GM20431 (cell line): ENCODE measurements around the gene SLC25A39.

Source experiments
- in situ Hi-C: fragments of 300-500 bp; cut with MseI, MboI; formaldehyde crosslinking; loops from one replicate; pipeline ENCODE4 v1.15.0; 2020; ENCODE audit warnings: low sequenced_read_pairs; ENCODE audit not compliant: unreplicated experiment

SLC25A39 gene

GRCh38 chr17:44315760-44316731 lies 8.6 kb downstream of the SLC25A39 start:
- in situ Hi-C loops: loop anchor here (10.0 kb wide), 1 partner anchor 61 kb away; no protein-coding TSS in a partner anchor

GRCh38 chr17:44314869-44315661 lies 9.6 kb downstream of the SLC25A39 start:
- in situ Hi-C loops: loop anchor here (10.0 kb wide), 1 partner anchor 60 kb away; no protein-coding TSS in a partner anchor

DNA sequence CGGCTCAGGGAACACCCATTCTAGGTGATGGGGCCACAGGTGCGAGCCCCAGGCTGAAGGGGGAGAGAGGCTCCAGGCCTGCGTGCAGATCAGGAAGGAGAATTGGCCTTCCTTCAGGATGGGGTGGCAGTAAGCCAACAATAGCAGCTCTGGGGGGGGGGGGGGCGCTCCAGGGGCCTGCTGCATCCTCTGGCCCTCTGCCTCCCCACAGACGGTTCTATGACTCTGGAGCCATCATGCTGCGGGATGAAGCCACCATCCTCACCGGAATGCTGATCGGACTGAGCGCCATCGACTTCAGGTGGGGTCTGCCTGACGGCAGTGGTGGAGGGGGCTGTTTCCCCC lies 10.1 kb downstream of the SLC25A39 start:
- in situ Hi-C loops: loop anchor here (10.0 kb wide), 1 partner anchor 60 kb away; no protein-coding TSS in a partner anchor

DNA sequence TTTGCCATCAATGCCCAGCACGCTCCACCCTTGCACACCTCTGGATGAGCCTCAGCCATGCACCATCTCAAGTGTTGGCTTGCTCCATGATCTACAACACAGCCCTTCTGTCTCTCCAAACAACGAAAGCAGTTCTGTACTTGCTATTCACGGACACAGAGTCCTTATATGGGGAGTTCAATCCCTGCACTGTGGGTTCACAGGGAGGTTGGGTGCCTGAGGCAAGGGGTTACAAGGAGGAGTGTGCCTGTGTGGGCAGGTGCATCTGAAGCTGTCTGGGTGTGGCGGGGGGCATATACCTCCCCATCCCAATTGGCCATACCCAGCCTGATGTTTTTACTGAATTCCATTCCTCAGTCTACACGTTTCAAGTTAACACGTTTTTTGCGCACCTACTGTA lies 10.6 kb downstream of the SLC25A39 start:
- in situ Hi-C loops: loop anchor here (10.0 kb wide), 1 partner anchor 59 kb away; no protein-coding TSS in a partner anchor

DNA sequence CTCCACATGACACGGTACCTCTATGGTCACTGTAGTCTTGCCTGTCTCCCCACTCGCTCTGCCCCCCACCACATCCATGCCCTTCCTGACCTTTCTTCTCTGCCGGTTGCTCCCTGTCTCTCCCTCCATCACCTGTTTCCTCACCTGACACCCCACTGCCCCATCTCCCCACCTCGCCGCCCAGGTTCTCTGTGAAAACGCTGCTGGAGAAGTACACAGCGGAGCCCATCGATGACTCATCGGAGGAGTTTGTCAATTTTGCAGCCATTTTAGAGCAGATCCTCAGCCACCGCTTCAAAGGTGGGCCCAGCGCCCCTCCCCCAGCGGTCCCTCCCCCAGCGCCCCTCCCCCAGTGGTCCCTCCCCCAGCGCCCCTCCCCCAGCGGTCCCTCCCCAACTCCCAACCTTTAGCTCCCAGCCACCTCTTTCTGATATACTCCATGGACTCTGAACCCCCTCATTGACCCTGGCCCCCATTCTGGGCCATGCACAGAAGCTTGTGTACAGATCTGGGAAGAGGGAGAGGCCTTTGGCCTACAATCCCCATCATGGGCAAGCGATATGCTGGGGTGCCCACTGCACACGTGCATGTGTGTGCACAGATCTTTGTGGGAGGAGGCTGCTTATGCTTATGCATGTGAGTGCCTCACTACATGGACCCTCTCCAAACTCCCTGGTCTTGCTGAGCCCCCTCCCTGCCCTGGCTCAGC lies 12.1 kb downstream of the SLC25A39 start:
- in situ Hi-C loops: loop anchor here (10.0 kb wide), 1 partner anchor 58 kb away; no protein-coding TSS in a partner anchor

DNA sequence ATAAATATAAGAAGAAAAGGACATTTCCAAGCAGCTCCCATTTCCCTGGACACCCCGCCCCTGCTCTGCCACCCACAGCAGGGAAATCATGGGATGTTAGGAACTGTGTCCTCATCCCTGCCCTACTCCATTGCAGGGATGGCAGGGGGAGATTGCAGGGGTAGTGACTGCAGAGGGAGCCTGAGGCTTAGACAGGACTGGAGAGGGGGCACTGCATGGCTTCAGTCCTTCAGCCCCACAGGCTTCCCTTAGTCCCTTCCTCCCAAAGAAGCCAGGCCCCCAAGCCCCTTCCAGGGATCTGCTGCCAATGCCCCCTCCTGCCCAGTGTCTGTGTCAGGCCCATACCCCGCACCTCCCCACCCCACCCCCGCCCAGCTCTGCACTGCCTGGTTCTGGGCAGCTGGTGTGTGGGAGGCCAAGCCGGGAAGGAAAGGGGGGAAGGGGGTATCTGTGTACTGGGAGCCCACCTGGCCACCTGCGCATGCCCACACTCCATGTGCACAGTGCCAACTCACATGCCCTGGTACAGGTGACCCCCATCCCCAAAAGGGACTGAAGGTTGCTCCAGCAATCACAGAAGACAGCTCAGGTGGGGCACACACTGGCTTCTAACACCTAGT lies 13.0 kb downstream of the SLC25A39 start:
- in situ Hi-C loops: loop anchor here (10.0 kb wide), 1 partner anchor 57 kb away; no protein-coding TSS in a partner anchor

GRCh38 chr17:44310609-44311376 lies 13.8 kb downstream of the SLC25A39 start:
- in situ Hi-C loops: loop anchor here (10.0 kb wide), 1 partner anchor 56 kb away; no protein-coding TSS in a partner anchor

DNA sequence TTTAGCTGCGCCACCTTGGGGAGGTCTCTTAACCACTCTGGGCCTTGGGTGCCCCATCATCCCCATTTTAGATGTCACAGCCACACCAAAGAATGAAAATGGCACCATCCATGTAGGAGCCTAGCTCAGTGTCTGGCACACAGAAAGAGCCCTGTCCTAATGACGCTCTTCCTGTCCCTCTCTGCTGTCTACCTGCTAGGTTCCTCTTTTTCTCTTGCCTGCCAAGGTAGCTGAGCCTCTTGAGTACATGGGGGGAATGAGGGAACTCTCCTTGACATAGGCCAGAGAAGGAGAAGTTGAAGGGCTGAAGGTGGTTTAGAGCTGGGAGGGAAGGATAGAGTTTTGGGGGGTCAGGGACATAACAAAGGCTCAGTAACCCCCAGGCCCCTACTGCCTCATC lies 14.4 kb downstream of the SLC25A39 start:
- in situ Hi-C loops: loop anchor here (10.0 kb wide), 1 partner anchor 55 kb away; no protein-coding TSS in a partner anchor

DNA sequence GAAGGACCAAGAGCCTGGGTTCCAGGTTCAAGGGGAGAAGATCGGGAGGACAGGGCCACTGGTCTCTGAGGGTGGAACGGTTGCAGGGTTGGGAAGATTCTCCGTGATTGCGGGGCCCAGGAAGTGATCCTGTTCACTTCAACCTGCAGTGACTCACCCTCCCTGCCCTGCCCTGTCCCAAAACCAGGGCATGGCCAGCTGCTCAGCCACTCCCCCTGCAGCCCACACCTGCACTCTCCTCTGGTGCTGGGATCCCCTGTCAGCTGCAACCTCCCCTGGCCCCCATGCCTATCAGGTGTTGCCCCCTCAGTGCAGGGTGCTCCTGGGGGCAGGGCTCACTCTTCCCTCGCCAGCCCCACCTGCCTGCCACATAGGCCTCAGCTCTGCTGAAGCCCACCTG lies 15.2 kb downstream of the SLC25A39 start:
- in situ Hi-C loops: no loop called here

DNA sequence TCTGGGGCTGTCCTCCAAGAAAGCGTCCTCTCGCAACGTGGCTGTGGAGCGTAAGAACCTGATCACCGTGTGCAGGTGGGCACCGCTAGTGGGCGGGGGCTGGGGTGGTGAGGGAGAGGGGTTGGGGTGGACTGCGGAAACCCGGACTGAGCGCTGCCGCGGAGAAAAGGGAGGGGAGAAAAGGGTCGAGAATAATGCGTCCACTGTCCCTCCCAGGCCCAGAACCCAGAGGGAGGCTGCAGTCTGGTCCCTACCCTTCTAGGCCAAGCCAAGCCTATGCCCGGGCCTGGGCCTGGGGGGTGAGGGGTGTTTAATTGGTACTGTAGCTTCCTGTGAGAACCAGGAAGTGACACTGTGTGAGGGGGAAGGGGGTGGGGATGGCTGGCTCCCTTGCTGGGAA lies 15.8 kb downstream of the SLC25A39 start:
- in situ Hi-C loops: no loop called here

GRCh38 chr17:44308320-44308818 lies 16.3 kb downstream of the SLC25A39 start, which contains the start of gene RUNDC3A:
TSS of gene RUNDC3A (plus strand) at chr17:44308601. CDS start at chr17:44308833, 232 bp downstream.
- in situ Hi-C loops: no loop called here

GRCh38 chr17:44307387-44308186 lies 17.0 kb downstream of the SLC25A39 start:
- in situ Hi-C loops: no loop called here

GRCh38 chr17:44304651-44305050 lies 20.0 kb downstream of the SLC25A39 start:
- in situ Hi-C loops: no loop called here

DNA sequence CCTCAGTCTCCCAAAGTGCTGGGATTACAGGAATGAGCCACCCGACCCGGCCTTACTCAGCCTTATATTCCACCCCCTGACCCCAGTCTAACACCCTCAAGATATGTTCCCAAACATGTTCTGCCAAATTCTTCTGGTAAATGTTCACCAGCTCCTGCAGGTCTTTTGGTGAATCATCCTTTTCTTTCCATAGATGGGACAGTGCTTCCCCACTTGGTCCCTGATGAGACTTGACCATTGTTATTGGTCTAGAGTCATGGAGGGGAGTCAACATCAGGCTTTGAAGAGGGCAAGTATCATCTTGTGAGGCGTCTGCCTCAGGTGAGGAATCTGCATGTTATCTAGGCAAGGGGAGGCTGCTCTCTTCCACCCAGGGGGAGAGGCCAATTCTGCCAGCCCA lies 26.6 kb downstream of the SLC25A39 start:
- in situ Hi-C loops: no loop called here

DNA sequence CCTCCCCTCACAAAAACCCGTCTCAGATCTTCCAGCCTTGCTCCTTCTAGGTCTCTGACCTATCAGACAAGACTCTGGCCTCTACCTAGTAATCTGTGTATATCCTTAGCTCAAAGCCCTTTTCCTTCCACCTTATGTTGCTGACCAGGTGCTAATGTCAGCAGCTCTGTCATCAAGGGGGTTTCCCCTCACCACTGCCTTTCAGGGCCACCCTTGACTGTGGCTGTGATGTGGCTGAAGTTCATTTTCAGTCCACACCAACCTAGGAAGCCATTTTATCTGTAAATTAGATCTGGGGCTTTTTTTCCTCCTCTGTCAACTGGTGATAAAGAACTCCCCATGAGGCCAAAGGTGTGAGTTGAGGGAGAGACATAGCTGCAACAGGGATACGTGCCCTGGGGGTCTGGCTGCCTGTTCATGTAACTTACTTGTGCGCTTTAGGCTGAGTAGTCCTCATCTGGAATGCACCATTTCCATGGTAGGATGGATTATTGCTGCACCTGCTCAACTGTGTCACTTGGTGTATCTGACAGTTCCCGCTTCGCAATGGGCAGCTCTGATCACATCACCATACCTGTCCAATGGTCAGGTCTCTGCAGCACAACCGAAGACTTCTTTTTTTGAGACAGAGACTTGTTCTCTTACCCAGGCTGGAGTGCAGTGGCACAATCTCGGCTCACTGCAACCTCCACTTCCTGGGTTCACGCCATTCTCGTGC lies 31.0 kb downstream of the SLC25A39 start:
- in situ Hi-C loops: no loop called here

DNA sequence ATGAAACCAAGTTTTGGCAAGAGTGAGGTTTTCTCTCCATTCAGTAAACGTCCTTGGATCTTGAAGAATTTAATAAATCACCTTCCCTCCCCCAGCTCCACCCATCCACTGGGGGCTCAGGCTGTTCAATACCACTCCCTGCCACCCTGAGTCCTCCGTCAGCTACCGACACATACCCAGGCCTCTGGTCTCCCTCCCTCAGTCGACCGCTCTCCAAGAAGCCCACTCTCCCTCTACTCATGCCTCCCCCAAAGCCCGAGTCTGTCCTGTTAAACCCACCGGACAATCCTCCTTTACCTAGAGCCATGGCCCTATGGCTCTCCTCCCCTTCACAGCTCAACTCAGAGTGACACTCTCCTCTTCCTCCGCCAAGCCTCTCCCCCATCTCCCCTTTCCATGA lies 37.0 kb downstream of the SLC25A39 start:
- in situ Hi-C loops: no loop called here

GRCh38 chr17:44284024-44284400 lies 40.6 kb downstream of the SLC25A39 start:
- in situ Hi-C loops: no loop called here
